Heart right ventricle (tissue), 16 donors: ENCODE data around the gene CHD9. TPM values are rescaled to one million over a fixed set of nuclear protein-coding genes. Genes with fewer than 3 reads are reported as not detected.
A peak's percentile ranks its signal among the peaks of the same experiment; 100 is the strongest.

ENCODE experiments used
- ATAC-seq, 8 donors: fragments of 200-7000 bp; cut with Tn5 transposase; one replicate each; pipeline ENCODE4 v1.9.1; 2020; ENCODE audit warnings: mild to moderate bottlenecking in 8 of 8, moderate library complexity in 8 of 8, moderate number of reproducible peaks in 1 of 8
- DNase-seq, 2 donors: peaks; one replicate each; pipeline ENCODE4 v3.0.0-alpha.2; 2020
- H3K27ac ChIP-seq, 10 donors: fragments of 200-600 bp; sonication (generic) in 2 of 10; one replicate each; pipeline versions ENCODE4 v1.5.0 to v1.8.0; 2020 to 2022; ENCODE audit warnings: mild to moderate bottlenecking in 3 of 10
- H3K27me3 ChIP-seq, 7 donors: fragments of 200-600 bp; one replicate each; pipeline ENCODE4 v1.8.0; 2021 to 2022; ENCODE audit warnings: mild to moderate bottlenecking in 2 of 7
- H3K36me3 ChIP-seq, 9 donors: fragments of 200-600 bp; sonication (generic) in 1 of 9; one replicate each; pipeline versions ENCODE4 v1.5.0 to v1.8.0; 2020 to 2022; ENCODE audit warnings: mild to moderate bottlenecking in 2 of 9
- H3K4me1 ChIP-seq, 9 donors: fragments of 200-600 bp; sonication (generic) in 1 of 9; one replicate each; pipeline versions ENCODE4 v1.5.0 to v1.8.0; 2020 to 2022; ENCODE audit warnings: mild to moderate bottlenecking in 4 of 9
- H3K4me3 ChIP-seq, 10 donors: fragments of 200-600 bp; sonication (generic) in 2 of 10; one replicate each; pipeline versions ENCODE4 v1.5.0 to v1.8.0; 2020 to 2022; ENCODE audit warnings: mild to moderate bottlenecking in 7 of 10, moderate library complexity in 2 of 10
- H3K9me3 ChIP-seq, 11 donors: fragments of 200-600 bp in 10 of 11; sonication (generic) in 2 of 11; one replicate each; pipeline versions ENCODE4 v1.5.0 to v1.8.0; 2013 to 2022; ENCODE audit warnings: mild to moderate bottlenecking in 2 of 11, control low read depth in 1 of 11, moderate library complexity in 1 of 11
- WGBS, 2 donors: extraction: QIAGEN DNeasy Blood & Tissue Kit; methylation state at CpG; one replicate each; pipeline ENCODE4 v1.1.7; 2013; ENCODE audit warnings: inconsistent platforms in 1 of 2; 5-methylcytosine and 5-hydroxymethylcytosine counted together
- intact Hi-C, 10 donors: fragments of 100-400 bp; cut with DNase I; formaldehyde crosslinking; loops; one replicate each; pipeline versions ENCODE4 v1.11.1 to v1.14.2; 2022
- polyA plus RNA-seq, 2 donors: library from polyadenylated mRNA; stranded (reverse); fragments of 200-250 nt; gene quantifications; one replicate each; pipeline ENCODE4 v1.2.3, GENCODE V29; 2013
- total RNA-seq, 10 donors: library from RNA; stranded (reverse); fragmentation: NEBNext Ultra II Directional in 3 of 10; extraction: Animal tissue kit (Norgen Biotek cat#: 25700) in 3 of 10; gene quantifications; one replicate each; pipeline versions ENCODE4 v1.2.1 to v1.2.4, GENCODE V29; 2021 to 2023
- TF ChIP-seq, protein P1 (sequence below), 9 donors: fragments of 200-600 bp; sonication (generic) in 2 of 9; IDR thresholded peaks; one replicate each; pipeline versions ENCODE4 v1.5.0 to v1.8.0; 2021 to 2022; ENCODE audit warnings: antibody characterized with exemption in 9 of 9, mild to moderate bottlenecking in 5 of 9, moderate library complexity in 1 of 9
- donor health status: Arrhythmogenic right ventricular cardiomyopathy.
- donor health status: ischemic (EF 13 %, LVEDD 7.1; RV severe dilation, severe dysfunction).
- donor health status: healthy with polysubstance abuse.
- donor health status: DM: no; HTN: yes; CAD: no.
- donor health status: DM: no; HTN: no; CAD: no.
- donor health status: ischemic (EF 25% LVEDD 6.9; RV normal size, moderate dysfunction).
- donor health status: ischemic (EF 25% LVEDD 5.7; RV mildly dilated, moderate dysfunction).
- donor health status: healthy.
- donor health status: DM: yes; HTN: yes; CAD: no.
- donor health status: Ischemic cardiomyopathy.
- donor health status: ischemic (EF 35%, LVEDD 5.7; RV mildly dilated, moderate dysfunction).
- donor health status: nonischemic (EF 11% LVEDD 7.7; RV severe dilation, severe dysfunction).
- donor health status: DM: yes; HTN: yes; CAD: no.
- donor health status: PGD.
- donor health status: ischemic (EF 29% LVEDD 5.4; RV normal size, mild dysfunction).
- donor health status: nonischemic (EF 23%, LVEDD 6.1; RV moderate dilation, normal function).

The CHD9 gene
- total and polyA plus RNA-seq, 12 donors, result 7.0 to 58.4 (median 44.6) TPM

DNA sequence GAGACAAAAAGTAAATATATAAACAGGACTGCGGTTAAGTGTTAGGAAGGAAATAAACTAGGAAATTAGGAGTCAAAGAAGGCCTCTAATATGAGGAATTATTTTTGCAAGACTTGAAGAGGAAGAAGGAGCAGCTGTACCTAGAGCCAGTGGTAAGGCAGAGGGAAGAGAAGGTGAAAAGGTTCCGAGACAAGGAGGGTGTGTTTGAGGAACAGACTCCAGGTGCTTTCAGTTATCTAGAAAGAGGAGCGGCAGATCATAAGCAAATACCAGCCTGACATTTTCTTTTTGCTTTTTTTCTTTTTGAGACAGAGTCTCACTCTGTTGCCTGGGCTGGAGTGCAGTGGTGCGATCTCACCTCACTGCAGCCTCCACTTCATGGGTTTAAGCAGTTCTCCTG lies 61.0 kb downstream of the CHD9 start:
- peaks cover 0 to 13% (median 0%) of the 10 kb centered on the region in 9 donors for H3K36me3 ChIP-seq
- ATAC-seq, result no peak
- peaks cover 0 to 22% (median 11%) of the 10 kb centered on the region in 9 donors for H3K4me1 ChIP-seq
- intact Hi-C loops, result no loop called here
- no peak for DNase-seq
- TF ChIP-seq, protein P1, sequence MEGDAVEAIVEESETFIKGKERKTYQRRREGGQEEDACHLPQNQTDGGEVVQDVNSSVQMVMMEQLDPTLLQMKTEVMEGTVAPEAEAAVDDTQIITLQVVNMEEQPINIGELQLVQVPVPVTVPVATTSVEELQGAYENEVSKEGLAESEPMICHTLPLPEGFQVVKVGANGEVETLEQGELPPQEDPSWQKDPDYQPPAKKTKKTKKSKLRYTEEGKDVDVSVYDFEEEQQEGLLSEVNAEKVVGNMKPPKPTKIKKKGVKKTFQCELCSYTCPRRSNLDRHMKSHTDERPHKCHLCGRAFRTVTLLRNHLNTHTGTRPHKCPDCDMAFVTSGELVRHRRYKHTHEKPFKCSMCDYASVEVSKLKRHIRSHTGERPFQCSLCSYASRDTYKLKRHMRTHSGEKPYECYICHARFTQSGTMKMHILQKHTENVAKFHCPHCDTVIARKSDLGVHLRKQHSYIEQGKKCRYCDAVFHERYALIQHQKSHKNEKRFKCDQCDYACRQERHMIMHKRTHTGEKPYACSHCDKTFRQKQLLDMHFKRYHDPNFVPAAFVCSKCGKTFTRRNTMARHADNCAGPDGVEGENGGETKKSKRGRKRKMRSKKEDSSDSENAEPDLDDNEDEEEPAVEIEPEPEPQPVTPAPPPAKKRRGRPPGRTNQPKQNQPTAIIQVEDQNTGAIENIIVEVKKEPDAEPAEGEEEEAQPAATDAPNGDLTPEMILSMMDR (IDR thresholded peaks at IDR 0.05), result no peak
- H3K27ac ChIP-seq, result no peak overlapping the region
- no peaks in the 10 kb centered on the region for H3K9me3 ChIP-seq
- 93% methylated on average over 4 of the region's 4 CpGs for whole genome bisulfite sequencing, 2 donors
- no peaks in the 10 kb centered on the region for H3K27me3 ChIP-seq
- H3K4me3 ChIP-seq, result no peak overlapping the region

DNA sequence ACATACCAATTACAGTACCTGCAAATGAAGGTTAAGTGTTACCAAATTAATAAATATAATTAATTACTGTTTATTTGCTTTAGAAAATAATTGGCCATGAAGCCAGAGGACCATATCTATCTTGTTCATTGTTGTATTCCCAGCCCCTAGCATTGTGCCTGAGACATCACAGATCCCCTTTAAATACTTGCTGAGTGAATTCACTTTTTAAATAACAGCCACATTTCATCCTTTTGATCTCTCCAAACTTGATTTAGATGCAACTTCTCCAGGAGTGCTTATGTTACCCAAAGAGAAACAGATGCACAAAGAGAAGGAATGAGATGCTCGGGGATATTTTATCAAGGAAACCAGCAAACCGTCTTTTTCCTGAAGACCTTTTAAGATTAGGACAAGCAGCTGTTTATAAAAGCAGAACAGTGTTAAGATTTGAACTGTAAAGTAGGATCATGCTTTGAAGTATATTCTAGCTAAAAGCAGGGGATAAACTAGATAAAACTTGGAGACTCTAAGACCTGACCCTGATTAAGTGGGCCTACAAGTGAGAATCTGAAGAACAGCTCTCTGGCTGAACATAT lies 66.3 kb downstream of the CHD9 start:
- intact Hi-C loops, result loop anchor here in 1 of 10 donors (10.0 kb wide), 1 partner anchor 66 kb away; the partner anchor contains the start of genes CHD9 and CHD9NB
- ATAC-seq (peak in 1 of 8 donors; percentile 27), DNase-seq (no peak)
- no peaks in the 10 kb centered on the region for H3K27me3 ChIP-seq
- TF ChIP-seq, protein P1 (IDR thresholded peaks at IDR 0.05), result no peak
- no peaks in the 10 kb centered on the region for H3K9me3 ChIP-seq
- WGBS, 2 donors, result 66 to 70% methylated on average over 2 of the region's 2 CpGs
- H3K27ac ChIP-seq, result peak overlapping the region in 5 of 10 donors; percentile 1 to 57 (median 20)
- H3K4me1 ChIP-seq, result peaks cover 0 to 8% (median 6%) of the 10 kb centered on the region in 9 donors
- H3K4me3 ChIP-seq, result no peak overlapping the region
- peaks cover 0 to 13% (median 0%) of the 10 kb centered on the region in 9 donors for H3K36me3 ChIP-seq

DNA sequence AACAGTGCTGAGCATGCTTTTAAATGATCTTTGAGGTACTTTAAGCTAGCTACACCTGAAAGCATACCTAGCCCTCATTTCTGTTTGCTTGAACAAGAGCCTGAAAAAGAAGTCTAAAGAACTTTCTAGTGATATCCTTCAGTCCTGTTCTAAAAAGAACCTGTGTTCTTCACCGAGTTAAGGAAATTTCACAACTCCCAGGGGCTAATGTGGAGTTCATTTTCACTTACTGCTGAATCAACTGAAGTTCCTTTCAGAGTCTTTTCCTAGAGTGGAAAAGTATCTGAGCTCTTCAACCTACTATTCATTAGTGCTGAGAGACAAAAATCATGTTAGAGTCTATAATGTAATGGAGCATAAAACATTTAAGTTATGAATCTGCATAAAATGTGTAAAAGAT lies 66.9 kb downstream of the CHD9 start:
- Histone ChIP-seq H3K9me3 (no peaks in the 10 kb centered on the region), H3K27ac (peak overlapping the region in 5 of 10 donors; percentile 1 to 57 (median 20)), H3K4me3 (no peak overlapping the region), H3K27me3 (no peaks in the 10 kb centered on the region), H3K4me1 (peaks cover 0 to 8% (median 6%) of the 10 kb centered on the region in 9 donors), H3K36me3 (peaks cover 0 to 13% (median 0%) of the 10 kb centered on the region in 9 donors)
- no peak for ATAC-seq
- intact Hi-C loops, result loop anchor here in 1 of 10 donors (10.0 kb wide), 1 partner anchor 67 kb away; the partner anchor contains the start of genes CHD9 and CHD9NB
- WGBS, 2 donors, result 32 to 43% methylated on average over 1 of the region's 1 CpG
- TF ChIP-seq, protein P1 (IDR thresholded peaks at IDR 0.05), result no peak
- DNase-seq, result no peak

DNA sequence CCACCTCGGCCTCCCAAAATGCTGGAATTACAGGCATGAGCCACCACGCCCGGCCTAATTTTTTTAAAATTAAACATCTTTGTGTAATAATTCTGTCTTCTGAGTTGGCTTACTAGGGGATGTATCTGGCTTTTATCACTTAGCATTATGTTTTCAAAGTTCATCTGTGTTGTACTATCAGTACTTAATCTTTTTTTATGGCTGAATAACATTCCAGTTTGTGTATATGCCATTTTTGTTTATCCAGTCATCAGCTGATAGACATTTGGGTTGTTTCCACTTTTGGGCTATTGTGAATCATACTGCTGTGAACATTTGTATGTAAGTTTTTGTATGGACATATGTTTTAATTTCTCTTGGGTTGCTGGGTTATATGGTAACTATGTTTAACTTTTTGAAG lies 69.0 kb downstream of the CHD9 start:
- intact Hi-C loops, result loop anchor here in 1 of 10 donors (10.0 kb wide), 1 partner anchor 69 kb away; the partner anchor contains the start of genes CHD9 and CHD9NB

More for the DNA sequence above, 69.0 kb downstream of the CHD9 start:
- H3K4me3 ChIP-seq, result no peak overlapping the region
- no peak overlapping the region for H3K27ac ChIP-seq
- no peaks in the 10 kb centered on the region for H3K9me3 ChIP-seq
- H3K27me3 ChIP-seq, result no peaks in the 10 kb centered on the region
- H3K4me1 ChIP-seq, result peaks cover 0 to 13% (median 7%) of the 10 kb centered on the region in 9 donors
- DNase-seq (no peak), ATAC-seq (no peak)
- TF ChIP-seq, protein P1 (IDR thresholded peaks at IDR 0.05), result no peak
- WGBS, 2 donors, result 97 to 98% methylated on average over 3 of the region's 3 CpGs
- H3K36me3 ChIP-seq, result peaks cover 0 to 13% (median 0%) of the 10 kb centered on the region in 9 donors
